NK-92 (cell line): ENCODE results near the gene TRIM3.
"Not testable (repeated sequence)": the region's sequence is repeated elsewhere in the genome, so short reads cannot be mapped to it uniquely, and the experiment has no call there.

Source experiments
- DNase-seq: peaks from one replicate; lab custom pipeline; 2025; ENCODE audit not compliant: unreplicated experiment; lab: John Stamatoyannopoulos, UW

TRIM3 gene

GRCh38 chr11:6473451-6474412, at the start of gene TRIM3:
Gene TRIM3 (minus strand): TSS chr11:6473941. CDS start chr11:6465695, 8,246 bp downstream.
- no peak for DNase-seq

- DNase-seq: no peak
Measured at GRCh38 chr11:6523253-6523652, 49.5 kb upstream of the TRIM3 start.

GRCh38 chr11:6521946-6522345, 48.2 kb upstream of the TRIM3 start:
- DNase-seq: not testable (repeated sequence)

GRCh38 chr11:6520265-6520664, 46.5 kb upstream of the TRIM3 start:
- no peak for DNase-seq

- DNase-seq: no peak
Measured at GRCh38 chr11:6516865-6517264, 43.1 kb upstream of the TRIM3 start.

- DNase-seq: no peak
Measured at GRCh38 chr11:6505577-6506240, 32.0 kb upstream of the TRIM3 start.

- no peak for DNase-seq
Measured at GRCh38 chr11:6504166-6504565, 30.4 kb upstream of the TRIM3 start.

- DNase-seq: no peak
Measured at GRCh38 chr11:6502382-6502781, 28.6 kb upstream of the TRIM3 start.

- no peak for DNase-seq
Measured at GRCh38 chr11:6498544-6498943, 24.8 kb upstream of the TRIM3 start.

- DNase-seq: no peak
Measured at GRCh38 chr11:6498121-6498520, 24.4 kb upstream of the TRIM3 start.

- DNase-seq: no peak
Measured at GRCh38 chr11:6497069-6497839, 23.5 kb upstream of the TRIM3 start, which contains the start of gene DNHD1. Gene DNHD1 (plus strand): TSS chr11:6497280. CDS start chr11:6498216, 936 bp downstream.

- no peak for DNase-seq
Measured at GRCh38 chr11:6489306-6489705, 15.6 kb upstream of the TRIM3 start.

- DNase-seq: no peak
Measured at GRCh38 chr11:6488821-6489220, 15.1 kb upstream of the TRIM3 start.

- DNase-seq: no peak
Measured at GRCh38 chr11:6488342-6488741, 14.6 kb upstream of the TRIM3 start.

- no peak for DNase-seq
Measured at GRCh38 chr11:6486938-6487337, 13.2 kb upstream of the TRIM3 start.

GRCh38 chr11:6486256-6486655, 12.5 kb upstream of the TRIM3 start:
- no peak for DNase-seq

- DNase-seq: no peak
Measured at GRCh38 chr11:6485661-6486060, 11.9 kb upstream of the TRIM3 start.

GRCh38 chr11:6483015-6483414, 9.3 kb upstream of the TRIM3 start:
- no peak for DNase-seq

GRCh38 chr11:6482441-6482840, 8.7 kb upstream of the TRIM3 start:
- DNase-seq: no peak

GRCh38 chr11:6481924-6482275, 8.2 kb upstream of the TRIM3 start:
- no peak for DNase-seq
